PC-3 (cell line): ENCODE data around the gene C16orf74. TPM values are rescaled to one million over a fixed set of nuclear protein-coding genes. Genes with fewer than 3 reads are reported as not detected.

Experiments used
- ATAC-seq: fragments of 200-7000 bp; cut with Tn5 transposase; 2 replicates; pipeline ENCODE4 v1.9.1; 2020; ENCODE audit warnings: mild to moderate bottlenecking, moderate library complexity
- BruUV-seq: library from RNA; stranded (reverse); fragments of 400-500 nt; replicated peaks from 2 replicates; lab custom pipeline; 2021; lab: Mats Ljungman, UMichigan
- CTCF ChIA-PET: fragments of 300-600 bp; sonication (Branson Sonifier 250); formaldehyde crosslinking; loops from one replicate; lab custom pipeline; 2022; ENCODE audit warnings: antibody characterized with exemption; lab: Charles Lee
- POLR2A ChIA-PET: fragments of 300-600 bp; sonication (Branson Sonifier 250); formaldehyde crosslinking; loops from one replicate; lab custom pipeline; 2022; ENCODE audit warnings: antibody characterized with exemption; ENCODE audit not compliant: unreplicated experiment; lab: Charles Lee
- DNase-seq: peaks from one replicate; pipeline ENCODE4 v3.0.0-alpha.2; 2015
- H2AFZ ChIP-seq: fragments of 300-600 bp; sonication (generic); 2 replicates; pipeline ENCODE4 v1.6.0; 2016; ENCODE audit warnings: antibody characterized with exemption, low read length
- H3F3A ChIP-seq: fragments of 300-600 bp; sonication (generic); one replicate; pipeline ENCODE4 v1.6.0; 2017; ENCODE audit warnings: antibody characterized with exemption, low read length, control low read depth, mild to moderate bottlenecking; ENCODE audit not compliant: unreplicated experiment
- H3K27ac ChIP-seq: fragments of 300-600 bp; sonication (generic); 2 replicates; pipeline ENCODE4 v1.5.1; 2016; ENCODE audit warnings: mild to moderate bottlenecking, low read length
- H3K27me3 ChIP-seq: fragments of 300-600 bp; sonication (generic); 2 replicates; pipeline ENCODE4 v1.6.1; 2016; ENCODE audit warnings: low read length, mixed read lengths
- H3K36me3 ChIP-seq: fragments of 300-600 bp; sonication (generic); 2 replicates; pipeline ENCODE4 v1.6.1; 2016; ENCODE audit warnings: low read depth, mixed run types, low read length, mixed read lengths
- H3K4me1 ChIP-seq: fragments of 300-600 bp; sonication (generic); 2 replicates; pipeline ENCODE4 v1.5.1; 2016; ENCODE audit warnings: low read length; ENCODE audit not compliant: insufficient read depth
- H3K4me2 ChIP-seq: fragments of 300-600 bp; sonication (generic); 2 replicates; pipeline ENCODE4 v1.6.0; 2016; ENCODE audit warnings: low read length
- H3K4me3 ChIP-seq: fragments of 300-600 bp; sonication (generic); 2 replicates; pipeline ENCODE4 v1.5.1; 2016; ENCODE audit warnings: mild to moderate bottlenecking, low read length, mixed read lengths
- H3K79me2 ChIP-seq: fragments of 300-600 bp; sonication (generic); 2 replicates; pipeline ENCODE4 v1.6.1; 2017; ENCODE audit warnings: low read length, mixed read lengths
- H3K9ac ChIP-seq: fragments of 300-600 bp; sonication (generic); 2 replicates; pipeline ENCODE4 v1.6.0; 2016; ENCODE audit warnings: mild to moderate bottlenecking, low read length
- H3K9me2 ChIP-seq: fragments of 300-600 bp; sonication (generic); replicated peaks from 2 replicates; pipeline ENCODE4 v1.6.1; 2016; ENCODE audit warnings: mixed run types, low read length, mixed read lengths
- H3K9me3 ChIP-seq: fragments of 300-600 bp; sonication (generic); 2 replicates; pipeline ENCODE4 v1.6.1; 2016; ENCODE audit warnings: low read length, mixed read lengths
- H4K20me1 ChIP-seq: fragments of 300-600 bp; sonication (generic); 2 replicates; pipeline ENCODE4 v1.6.1; 2016; ENCODE audit warnings: low read length, mixed read lengths
- EZH2 ChIP-seq: fragments of 300-600 bp; sonication (generic); IDR thresholded peaks from one replicate; pipeline ENCODE4 v1.6.1; 2017; ENCODE audit warnings: antibody characterized with exemption, mild to moderate bottlenecking, low read length; ENCODE audit not compliant: unreplicated experiment
- intact Hi-C: fragments of 100-400 bp; cut with micrococcal nuclease; formaldehyde crosslinking; loops from 2 replicates; pipeline ENCODE4 v1.9.0; 2023
- total RNA-seq: library from RNA; depleted of rRNA; stranded (reverse); fragments of >200 nt; gene quantifications from 2 replicates; pipeline ENCODE4 v1.2.3, GENCODE V29; 2014
- TF ChIP-seq, protein P1 (sequence below): fragments of 300-600 bp; sonication (generic); conservative IDR thresholded peaks from 2 replicates; pipeline ENCODE4 v1.5.1; 2017; ENCODE audit warnings: antibody characterized with exemption, low read depth, mild to moderate bottlenecking, low read length

The C16orf74 gene
- total RNA-seq, 1 experiment from 2014 or later, result 71.0 TPM

DNA sequence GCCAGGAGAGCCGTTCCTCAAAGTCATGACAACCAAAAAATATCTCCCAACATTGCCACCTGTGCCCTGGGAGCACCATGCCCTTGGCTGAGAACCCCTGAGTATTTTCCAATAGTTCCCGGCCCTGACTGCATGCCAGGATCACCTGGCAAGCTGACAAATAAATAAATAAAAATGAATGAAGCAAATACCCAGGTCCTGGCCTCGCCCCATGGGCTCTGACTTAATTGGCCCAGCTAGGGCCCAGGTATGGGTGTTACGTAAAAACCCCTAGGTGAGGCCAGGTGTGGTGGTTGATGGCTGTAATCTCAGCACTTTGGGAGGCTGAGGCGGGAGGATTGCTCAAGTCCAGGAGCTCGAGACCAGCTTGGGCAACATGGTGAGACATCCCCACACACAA lies 2.7 kb upstream of the C16orf74 start:
- ATAC-seq (no peak), DNase-seq (peak; percentile 55)
- Histone ChIP-seq H3K4me1 (peaks cover 41% of the 10 kb centered on the region), H4K20me1 (no peaks in the 10 kb centered on the region), H3K4me2 (peak overlapping the region; percentile 89), H2AFZ (no peak overlapping the region), H3K79me2 (peaks cover 21% of the 10 kb centered on the region), H3K27me3 (no peaks in the 10 kb centered on the region), H3K9me3 (no peaks in the 10 kb centered on the region), H3K36me3 (no peaks in the 10 kb centered on the region), H3F3A (no peaks in the 10 kb centered on the region), H3K27ac (0 out of 2 replicates have a peak overlapping the region, but pooled peaks have one; percentile 16), H3K9ac (no peak overlapping the region), H3K9me2 (no peaks in the 10 kb centered on the region), H3K4me3 (no peak overlapping the region)
- intact Hi-C loops, result no loop called here
- no TSS peak for BruUV-seq
- no peak for TF ChIP-seq EZH2
- TF ChIP-seq, protein P1, sequence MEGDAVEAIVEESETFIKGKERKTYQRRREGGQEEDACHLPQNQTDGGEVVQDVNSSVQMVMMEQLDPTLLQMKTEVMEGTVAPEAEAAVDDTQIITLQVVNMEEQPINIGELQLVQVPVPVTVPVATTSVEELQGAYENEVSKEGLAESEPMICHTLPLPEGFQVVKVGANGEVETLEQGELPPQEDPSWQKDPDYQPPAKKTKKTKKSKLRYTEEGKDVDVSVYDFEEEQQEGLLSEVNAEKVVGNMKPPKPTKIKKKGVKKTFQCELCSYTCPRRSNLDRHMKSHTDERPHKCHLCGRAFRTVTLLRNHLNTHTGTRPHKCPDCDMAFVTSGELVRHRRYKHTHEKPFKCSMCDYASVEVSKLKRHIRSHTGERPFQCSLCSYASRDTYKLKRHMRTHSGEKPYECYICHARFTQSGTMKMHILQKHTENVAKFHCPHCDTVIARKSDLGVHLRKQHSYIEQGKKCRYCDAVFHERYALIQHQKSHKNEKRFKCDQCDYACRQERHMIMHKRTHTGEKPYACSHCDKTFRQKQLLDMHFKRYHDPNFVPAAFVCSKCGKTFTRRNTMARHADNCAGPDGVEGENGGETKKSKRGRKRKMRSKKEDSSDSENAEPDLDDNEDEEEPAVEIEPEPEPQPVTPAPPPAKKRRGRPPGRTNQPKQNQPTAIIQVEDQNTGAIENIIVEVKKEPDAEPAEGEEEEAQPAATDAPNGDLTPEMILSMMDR, result no peak
- ChIA-PET CTCF (no interaction called here), POLR2A (no interaction called here)

DNA sequence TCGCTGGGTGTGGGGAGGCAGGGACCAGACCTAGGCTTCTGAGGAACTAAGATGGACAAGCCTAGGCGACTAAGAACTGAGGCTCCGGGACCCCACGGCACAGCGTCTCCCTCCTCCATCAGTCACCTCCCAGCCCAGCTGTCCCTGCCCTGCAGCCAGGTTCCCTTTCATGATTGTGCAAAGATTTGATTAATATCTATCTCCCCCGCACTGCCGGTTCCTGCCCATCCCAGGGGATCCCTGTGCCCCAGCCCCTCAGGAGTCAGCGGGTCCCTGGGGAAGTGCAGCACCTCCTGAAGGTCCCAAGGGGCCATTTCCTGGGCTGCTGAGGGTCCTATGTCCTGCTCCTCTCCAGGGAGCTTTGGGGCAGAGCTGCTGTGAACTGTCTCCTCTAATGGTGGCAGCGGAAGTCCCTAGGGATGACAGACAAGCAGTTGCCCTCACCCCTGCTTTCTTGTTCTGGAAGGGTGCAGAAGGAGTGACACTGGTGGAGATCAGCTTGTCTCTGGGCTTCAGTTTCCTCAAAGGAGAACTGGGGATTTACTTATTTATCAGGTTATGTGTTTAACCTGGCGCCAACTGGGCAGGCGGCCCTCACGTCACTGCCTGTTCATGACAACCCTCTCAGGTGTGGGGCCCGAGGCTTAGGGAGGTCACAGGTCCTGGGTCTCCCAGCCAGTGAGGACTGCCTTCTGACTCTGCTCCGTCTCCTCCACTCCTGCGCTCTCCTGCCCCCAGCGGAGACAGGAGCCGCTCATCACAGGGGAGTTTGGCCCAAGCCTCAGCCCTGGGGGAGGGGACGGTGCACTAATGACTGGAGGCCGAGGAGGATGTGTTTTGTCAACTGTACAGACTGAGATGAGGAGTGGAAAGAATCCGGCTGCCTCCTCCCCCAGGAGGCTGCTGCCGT lies 1.9 kb upstream of the C16orf74 start:
- Histone ChIP-seq H4K20me1 (no peaks in the 10 kb centered on the region), H3K4me2 (peak overlapping the region; percentile 89), H3K27me3 (no peaks in the 10 kb centered on the region), H3K9me3 (no peaks in the 10 kb centered on the region), H3K27ac (peak overlapping the region; percentile 16), H3K4me1 (peaks cover 41% of the 10 kb centered on the region), H3K36me3 (no peaks in the 10 kb centered on the region), H2AFZ (peak overlapping the region; percentile 48; the same call in 1 of the 2 replicates), H3K9me2 (no peaks in the 10 kb centered on the region), H3K79me2 (peaks cover 26% of the 10 kb centered on the region), H3K9ac (no peak overlapping the region), H3F3A (no peaks in the 10 kb centered on the region), H3K4me3 (peak overlapping the region; percentile 68; the same call in 1 of the 2 replicates)
- CTCF ChIA-PET, result interaction anchor here (1.0 kb wide), 1 partner anchor 33 kb away, joined by 3 read pairs; no protein-coding TSS in a partner anchor
- intact Hi-C loops, result no loop called here
- peak; percentile 58 for DNase-seq
- POLR2A ChIA-PET, result interaction anchor here (0.6 kb wide), 1 partner anchor 9 kb away, joined by 3 read pairs; no protein-coding TSS in a partner anchor
- no TSS peak for BruUV-seq
- peak; percentile 56 for ATAC-seq
- TF ChIP-seq, protein P1, result peak; percentile 40; the same call in 1 of the 2 replicates
- TF ChIP-seq EZH2, result no peak
